ENCODE data around the gene IFNA6.

IFNA6 gene

GRCh38 chr9:21336457-21336856 lies 14.2 kb downstream of the IFNA6 start:
- Histone ChIP-seq H3K36me3 (ENCODE audit: control insufficient read depth in 2 of 2, insufficient read depth in 1 of 2, low read length in 2 of 2) (peaks cover 3 to 18% of the 10 kb centered on the region in 2 experiments; a peak in 2 of 3 replicates), H3K27ac (ENCODE audit: extremely low read depth, low read depth, low read length) (no peak overlapping the region), H3K9me3 (ENCODE audit: control insufficient read depth, insufficient read depth, low read depth, low read length) (no peaks in the 10 kb centered on the region), H3K4me3 (ENCODE audit: low read depth, low read length) (no peak overlapping the region), H3K4me1 (ENCODE audit: control insufficient read depth, insufficient read depth, low read length) (peaks cover 15% of the 10 kb centered on the region)
- CTCF ChIA-PET: interaction anchor here (0.6 to 1.2 kb wide), 4 partner anchors 10 to 153 kb away, joined by 3 to 6 read pairs (median 3); no protein-coding TSS in a partner anchor
- POLR2A ChIA-PET: no interaction called here
- TF ChIP-seq ZNF768 (tag by site-specific recombination; IDR thresholded peaks at IDR 0.05) (no peak), ZNF248 (tag by site-specific recombination; IDR thresholded peaks at IDR 0.05) (no peak), ZNF433 (tag by site-specific recombination; IDR thresholded peaks at IDR 0.05; ENCODE audit: low read depth) (no peak), ZNF514 (tag by site-specific recombination; IDR thresholded peaks at IDR 0.05) (no peak), ZNF621 (tag by site-specific recombination; IDR thresholded peaks at IDR 0.05) (no peak), ZNF677 (tag by site-specific recombination; IDR thresholded peaks at IDR 0.05) (no peak), PBX3 (CRISPR knock-in tag; IDR thresholded peaks at IDR 0.05) (no peak), ZBTB17 (tag by site-specific recombination; IDR thresholded peaks at IDR 0.05) (no peak), ZNF266 (tag by site-specific recombination; IDR thresholded peaks at IDR 0.05; ENCODE audit: low read depth) (no peak), ZNF394 (tag by site-specific recombination; IDR thresholded peaks at IDR 0.05; ENCODE audit: borderline replicate concordance) (no peak)

GRCh38 chr9:21334701-21335632 lies 15.7 kb downstream of the IFNA6 start, which contains the start of gene KLHL9:
Gene KLHL9 (minus strand): TSS chr9:21335404. CDS start chr9:21334859, 545 bp downstream.
- POLR2A ChIA-PET: interaction anchor here (0.7 to 1.4 kb wide), 7 partner anchors 9 to 467 kb away, joined by 3 to 6 read pairs (median 4); partner anchors contain the start of gene MTAP
- peak within 1 kb of the TSS; percentile 62 for H3K4me3 ChIP-seq (ENCODE audit: low read depth, low read length)
- peak within 1 kb of the TSS; percentile 98 for H3K27ac ChIP-seq (ENCODE audit: extremely low read depth, low read depth, low read length)
- H3K4me1 ChIP-seq (ENCODE audit: control insufficient read depth, insufficient read depth, low read length): peaks cover 15% of the 10 kb centered on the region
- CTCF ChIA-PET: interaction anchor here (0.5 to 4.4 kb wide), 8 partner anchors 9 to 454 kb away, joined by 3 to 19 read pairs (median 4); no protein-coding TSS in a partner anchor
- no peaks in the 10 kb centered on the region for H3K9me3 ChIP-seq (ENCODE audit: control insufficient read depth, insufficient read depth, low read depth, low read length)
- peaks cover 3 to 18% of the 10 kb centered on the region in 2 experiments for H3K36me3 ChIP-seq (ENCODE audit: control insufficient read depth in 2 of 2, insufficient read depth in 1 of 2, low read length in 2 of 2)
- TF ChIP-seq ZNF398 (tag by site-specific recombination; IDR thresholded peaks at IDR 0.05) (peak; percentile 71), ZNF292 (tag by site-specific recombination; IDR thresholded peaks at IDR 0.05; ENCODE audit: borderline replicate concordance, low read depth) (no peak), ZFP37 (tag by site-specific recombination; IDR thresholded peaks at IDR 0.05) (peak; percentile 91), GLIS2 (tag by site-specific recombination; IDR thresholded peaks at IDR 0.05) (peak; percentile 33; the same call in 1 of the 2 replicates), ZNF140 (tag by site-specific recombination; IDR thresholded peaks at IDR 0.05) (no peak), SP2 (tag by site-specific recombination; IDR thresholded peaks at IDR 0.05) (peak; percentile 50), PBX3 (CRISPR knock-in tag; IDR thresholded peaks at IDR 0.05) (0 out of 2 replicates have a peak, but pooled peaks have one; percentile 20), ZNF692 (tag by site-specific recombination; IDR thresholded peaks at IDR 0.05) (0 out of 2 replicates have a peak, but pooled peaks have one; percentile 35), ZBTB17 (tag by site-specific recombination; IDR thresholded peaks at IDR 0.05) (peak; percentile 47; the same call in 1 of the 2 replicates), ZNF324 (tag by site-specific recombination; IDR thresholded peaks at IDR 0.05) (peak; percentile 45; the same call in 1 of the 2 replicates), TCF7L2 (IDR thresholded peaks at IDR 0.05; ENCODE audit: borderline replicate concordance, low read depth, low read length) (no peak), OVOL3 (tag by site-specific recombination; IDR thresholded peaks at IDR 0.05) (peak; percentile 76), PATZ1 (tag by site-specific recombination; IDR thresholded peaks at IDR 0.05) (peak; percentile 56; the same call in 1 of the 2 replicates), ZNF138 (tag by site-specific recombination; IDR thresholded peaks at IDR 0.05; ENCODE audit: borderline replicate concordance) (no peak), ZNF341 (tag by site-specific recombination; IDR thresholded peaks at IDR 0.05; ENCODE audit: low read depth) (peak; percentile 47), GLI2 (tag by site-specific recombination; IDR thresholded peaks at IDR 0.05; ENCODE audit: borderline replicate concordance, low read depth) (no peak), ZNF76 (tag by site-specific recombination; IDR thresholded peaks at IDR 0.05; ENCODE audit: borderline replicate concordance, low read depth) (peak; percentile 79)

Data from HEK293 (cell line).